IMR-90 (cell line): ENCODE measurements around the gene KLHL2.

Experiments
- POLR2A ChIP-seq: IDR thresholded peaks from 2 replicates; pipeline ENCODE4 v1.6.1; 2012; ENCODE audit warnings: mild to moderate bottlenecking, low read depth, low read length
- RCOR1 ChIP-seq: IDR thresholded peaks from 2 replicates; pipeline ENCODE4 v1.6.1; 2012; ENCODE audit warnings: mild to moderate bottlenecking, low read length, improper control_type of control experiment; ENCODE audit not compliant: insufficient replicate concordance
- TF ChIP-seq, protein P1 (sequence below): conservative IDR thresholded peaks from 2 replicates; pipeline ENCODE4 v1.5.1; 2012; ENCODE audit warnings: mild to moderate bottlenecking, low read depth, low read length, improper control_type of control experiment
- TF ChIP-seq, protein P2 (sequence below): fragments of 150-350 bp; IDR thresholded peaks from 2 replicates; pipeline ENCODE4 v1.6.1; 2017; ENCODE audit warnings: mild to moderate bottlenecking, antibody characterized with exemption, low read length, low read depth

GRCh38 chr4:165309456-165309855 is 102.1 kb downstream of the KLHL2 start:
- TF ChIP-seq POLR2A (no peak), RCOR1 (no peak)
- TF ChIP-seq, protein P1, sequence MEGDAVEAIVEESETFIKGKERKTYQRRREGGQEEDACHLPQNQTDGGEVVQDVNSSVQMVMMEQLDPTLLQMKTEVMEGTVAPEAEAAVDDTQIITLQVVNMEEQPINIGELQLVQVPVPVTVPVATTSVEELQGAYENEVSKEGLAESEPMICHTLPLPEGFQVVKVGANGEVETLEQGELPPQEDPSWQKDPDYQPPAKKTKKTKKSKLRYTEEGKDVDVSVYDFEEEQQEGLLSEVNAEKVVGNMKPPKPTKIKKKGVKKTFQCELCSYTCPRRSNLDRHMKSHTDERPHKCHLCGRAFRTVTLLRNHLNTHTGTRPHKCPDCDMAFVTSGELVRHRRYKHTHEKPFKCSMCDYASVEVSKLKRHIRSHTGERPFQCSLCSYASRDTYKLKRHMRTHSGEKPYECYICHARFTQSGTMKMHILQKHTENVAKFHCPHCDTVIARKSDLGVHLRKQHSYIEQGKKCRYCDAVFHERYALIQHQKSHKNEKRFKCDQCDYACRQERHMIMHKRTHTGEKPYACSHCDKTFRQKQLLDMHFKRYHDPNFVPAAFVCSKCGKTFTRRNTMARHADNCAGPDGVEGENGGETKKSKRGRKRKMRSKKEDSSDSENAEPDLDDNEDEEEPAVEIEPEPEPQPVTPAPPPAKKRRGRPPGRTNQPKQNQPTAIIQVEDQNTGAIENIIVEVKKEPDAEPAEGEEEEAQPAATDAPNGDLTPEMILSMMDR = no peak
- TF ChIP-seq, protein P2, sequence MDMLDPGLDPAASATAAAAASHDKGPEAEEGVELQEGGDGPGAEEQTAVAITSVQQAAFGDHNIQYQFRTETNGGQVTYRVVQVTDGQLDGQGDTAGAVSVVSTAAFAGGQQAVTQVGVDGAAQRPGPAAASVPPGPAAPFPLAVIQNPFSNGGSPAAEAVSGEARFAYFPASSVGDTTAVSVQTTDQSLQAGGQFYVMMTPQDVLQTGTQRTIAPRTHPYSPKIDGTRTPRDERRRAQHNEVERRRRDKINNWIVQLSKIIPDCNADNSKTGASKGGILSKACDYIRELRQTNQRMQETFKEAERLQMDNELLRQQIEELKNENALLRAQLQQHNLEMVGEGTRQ = no peak
